Inflammatory macrophage treated with lipopolysaccharide for 4 hours (primary cell): ENCODE results near the gene ABL2.
"Not testable (repeated sequence)": the region's sequence is repeated elsewhere in the genome, so short reads cannot be mapped to it uniquely, and the experiment has no call there.

ENCODE experiments used
- DNase-seq: peaks from one replicate; pipeline ENCODE4 v3.0.0-alpha.2; 2020

The ABL2 gene

GRCh38 chr1:179168536-179168935 lies 60.9 kb downstream of the ABL2 start:
- peak; percentile 67 for DNase-seq

- DNase-seq = no peak
These were observed 61.5 kb downstream of the ABL2 start for GRCh38 chr1:179167955-179168354.

- no peak for DNase-seq
These were observed 62.1 kb downstream of the ABL2 start for GRCh38 chr1:179167418-179167777.

- DNase-seq = no peak
These were observed 62.6 kb downstream of the ABL2 start for GRCh38 chr1:179166663-179167417.

- DNase-seq = no peak
These were observed 65.0 kb downstream of the ABL2 start for GRCh38 chr1:179164494-179164893.

GRCh38 chr1:179156708-179157107 lies 72.8 kb downstream of the ABL2 start:
- no peak for DNase-seq

GRCh38 chr1:179156026-179156425 lies 73.5 kb downstream of the ABL2 start:
- no peak for DNase-seq

GRCh38 chr1:179155615-179156014 lies 73.9 kb downstream of the ABL2 start:
- DNase-seq = no peak

GRCh38 chr1:179154437-179154836 lies 75.0 kb downstream of the ABL2 start:
- no peak for DNase-seq

- no peak for DNase-seq
These were observed 76.3 kb downstream of the ABL2 start for GRCh38 chr1:179153217-179153616.

GRCh38 chr1:179151908-179152682 lies 77.4 kb downstream of the ABL2 start:
- DNase-seq = no peak

GRCh38 chr1:179146911-179147310 lies 82.6 kb downstream of the ABL2 start:
- no peak for DNase-seq

- no peak for DNase-seq
These were observed 83.0 kb downstream of the ABL2 start for GRCh38 chr1:179146476-179146875.

- DNase-seq = no peak
These were observed 84.0 kb downstream of the ABL2 start for GRCh38 chr1:179145521-179145920.

GRCh38 chr1:179144626-179145025 lies 84.9 kb downstream of the ABL2 start:
- no peak for DNase-seq

- peak; percentile 81 for DNase-seq
These were observed 86.2 kb downstream of the ABL2 start for GRCh38 chr1:179143322-179143721.

GRCh38 chr1:179142889-179143299 lies 86.6 kb downstream of the ABL2 start:
- peak; percentile 98 for DNase-seq

- DNase-seq = peak; percentile 96
These were observed 87.8 kb downstream of the ABL2 start for GRCh38 chr1:179141592-179142251.

GRCh38 chr1:179138755-179139154 lies 90.7 kb downstream of the ABL2 start:
- DNase-seq = not testable (repeated sequence)

GRCh38 chr1:179137617-179138255 lies 91.7 kb downstream of the ABL2 start:
- DNase-seq = no peak

GRCh38 chr1:179135707-179136106 lies 93.8 kb downstream of the ABL2 start:
- DNase-seq = not testable (repeated sequence)

GRCh38 chr1:179135168-179135567 lies 94.3 kb downstream of the ABL2 start:
- not testable (repeated sequence) for DNase-seq
